AG10803 (cell line): ENCODE data around the gene CAPN10.
A peak's percentile ranks its signal among the peaks of the same experiment; 100 is the strongest.

Experiments used
- DNase-seq: peaks from one replicate; pipeline ENCODE4 v3.0.0; 2010; ENCODE audit warnings: low read depth
- H3K4me3 ChIP-seq: 2 replicates; pipeline ENCODE4 v1.5.1; 2011; ENCODE audit warnings: mild to moderate bottlenecking, low read length, control low read depth
- TF ChIP-seq, protein P1 (sequence below): conservative IDR thresholded peaks from 2 replicates; pipeline ENCODE4 v1.5.1; 2011; ENCODE audit warnings: mild to moderate bottlenecking, low read length, control low read depth, inconsistent platforms

CAPN10 gene

DNA sequence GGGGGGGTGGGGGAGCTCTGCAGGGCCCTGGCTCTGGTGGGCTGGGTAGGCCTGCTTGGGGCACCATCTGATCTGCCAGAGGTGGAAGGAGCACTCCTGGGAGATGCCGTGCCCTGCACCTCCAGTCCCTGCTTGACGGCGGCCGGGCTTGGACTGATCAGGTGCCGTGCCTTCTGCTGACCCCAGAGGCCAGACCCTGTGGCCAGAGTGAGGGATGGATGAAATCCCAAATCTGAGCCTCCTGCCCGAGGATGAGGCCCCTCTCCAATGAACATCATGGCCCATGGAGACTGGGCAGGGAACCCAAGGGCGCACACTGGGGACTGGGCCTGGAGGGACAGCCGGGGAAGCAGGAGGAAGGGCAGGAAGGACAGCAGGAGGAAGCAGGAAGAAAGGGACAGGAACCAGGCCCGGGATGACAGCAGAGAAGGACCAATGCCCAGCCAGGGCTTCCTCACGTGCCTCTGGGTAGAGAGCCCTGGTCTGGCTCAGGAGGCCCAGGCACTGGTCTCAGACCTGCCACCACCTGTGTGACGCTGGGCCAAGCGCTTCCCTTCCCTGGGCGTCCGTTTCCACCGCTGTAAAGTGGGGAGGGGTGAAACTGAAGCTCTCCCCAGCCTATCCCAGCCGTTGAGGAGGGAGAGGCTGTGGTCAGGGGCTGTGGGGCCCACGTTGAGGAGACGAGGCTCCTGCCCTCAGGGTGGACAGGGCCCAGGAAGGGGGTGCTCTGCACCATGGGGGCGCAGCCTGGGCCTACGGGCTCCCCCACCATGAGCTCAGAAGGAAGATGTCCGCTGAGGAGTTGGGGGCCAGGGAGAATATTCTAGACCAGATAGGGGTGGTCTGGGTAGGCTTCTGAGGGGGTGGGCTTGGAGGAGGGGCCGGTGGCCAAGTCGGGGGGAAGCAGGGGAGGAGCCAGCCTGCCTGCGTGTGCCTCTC lies 37.7 kb downstream of the CAPN10 start:
- TF ChIP-seq, protein P1, sequence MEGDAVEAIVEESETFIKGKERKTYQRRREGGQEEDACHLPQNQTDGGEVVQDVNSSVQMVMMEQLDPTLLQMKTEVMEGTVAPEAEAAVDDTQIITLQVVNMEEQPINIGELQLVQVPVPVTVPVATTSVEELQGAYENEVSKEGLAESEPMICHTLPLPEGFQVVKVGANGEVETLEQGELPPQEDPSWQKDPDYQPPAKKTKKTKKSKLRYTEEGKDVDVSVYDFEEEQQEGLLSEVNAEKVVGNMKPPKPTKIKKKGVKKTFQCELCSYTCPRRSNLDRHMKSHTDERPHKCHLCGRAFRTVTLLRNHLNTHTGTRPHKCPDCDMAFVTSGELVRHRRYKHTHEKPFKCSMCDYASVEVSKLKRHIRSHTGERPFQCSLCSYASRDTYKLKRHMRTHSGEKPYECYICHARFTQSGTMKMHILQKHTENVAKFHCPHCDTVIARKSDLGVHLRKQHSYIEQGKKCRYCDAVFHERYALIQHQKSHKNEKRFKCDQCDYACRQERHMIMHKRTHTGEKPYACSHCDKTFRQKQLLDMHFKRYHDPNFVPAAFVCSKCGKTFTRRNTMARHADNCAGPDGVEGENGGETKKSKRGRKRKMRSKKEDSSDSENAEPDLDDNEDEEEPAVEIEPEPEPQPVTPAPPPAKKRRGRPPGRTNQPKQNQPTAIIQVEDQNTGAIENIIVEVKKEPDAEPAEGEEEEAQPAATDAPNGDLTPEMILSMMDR, result no peak
- no peak overlapping the region for H3K4me3 ChIP-seq
- no peak for DNase-seq

DNA sequence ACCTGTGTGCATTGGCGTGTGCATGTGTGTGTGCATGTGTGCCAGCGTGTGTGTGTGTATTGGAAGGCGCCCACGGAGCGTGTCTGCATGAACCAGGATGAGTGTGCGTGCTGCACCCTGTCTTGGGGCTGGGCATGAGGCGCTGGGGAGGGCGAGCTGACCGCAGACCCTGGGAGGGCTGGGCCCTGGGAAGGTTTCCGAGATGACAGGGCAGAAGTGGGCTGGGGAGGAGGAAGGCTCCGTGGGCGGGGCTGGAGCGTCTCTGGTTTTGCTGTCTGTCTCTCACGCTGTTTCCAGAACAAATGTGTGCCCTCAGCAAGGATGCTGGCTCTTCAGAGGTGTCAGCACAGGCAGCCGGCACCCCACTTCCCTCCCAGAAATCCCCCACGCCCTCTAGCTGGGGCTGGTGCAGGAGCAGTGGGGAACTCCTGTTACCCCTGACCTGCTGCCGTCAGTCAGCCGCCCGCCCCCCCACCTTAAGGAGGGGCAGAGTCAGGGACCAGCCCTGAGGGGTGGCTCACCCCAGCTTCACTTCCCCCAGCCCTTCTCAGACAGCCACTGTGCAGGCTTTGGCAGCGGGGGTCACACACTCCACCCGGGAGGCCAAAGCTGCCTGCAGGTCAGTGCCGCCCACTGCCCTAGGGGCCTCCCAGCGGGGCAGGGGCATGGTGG lies 38.6 kb downstream of the CAPN10 start, which contains the start of gene GPR35:
GPR35 (plus strand) TSS at position 531 of the 672 bp plus-strand sequence. CDS start 4,473 bp downstream, outside the sequence.
- DNase-seq, result peak; percentile 76
- TF ChIP-seq, protein P1, result no peak
- no peak within 1 kb of the TSS for H3K4me3 ChIP-seq

DNA sequence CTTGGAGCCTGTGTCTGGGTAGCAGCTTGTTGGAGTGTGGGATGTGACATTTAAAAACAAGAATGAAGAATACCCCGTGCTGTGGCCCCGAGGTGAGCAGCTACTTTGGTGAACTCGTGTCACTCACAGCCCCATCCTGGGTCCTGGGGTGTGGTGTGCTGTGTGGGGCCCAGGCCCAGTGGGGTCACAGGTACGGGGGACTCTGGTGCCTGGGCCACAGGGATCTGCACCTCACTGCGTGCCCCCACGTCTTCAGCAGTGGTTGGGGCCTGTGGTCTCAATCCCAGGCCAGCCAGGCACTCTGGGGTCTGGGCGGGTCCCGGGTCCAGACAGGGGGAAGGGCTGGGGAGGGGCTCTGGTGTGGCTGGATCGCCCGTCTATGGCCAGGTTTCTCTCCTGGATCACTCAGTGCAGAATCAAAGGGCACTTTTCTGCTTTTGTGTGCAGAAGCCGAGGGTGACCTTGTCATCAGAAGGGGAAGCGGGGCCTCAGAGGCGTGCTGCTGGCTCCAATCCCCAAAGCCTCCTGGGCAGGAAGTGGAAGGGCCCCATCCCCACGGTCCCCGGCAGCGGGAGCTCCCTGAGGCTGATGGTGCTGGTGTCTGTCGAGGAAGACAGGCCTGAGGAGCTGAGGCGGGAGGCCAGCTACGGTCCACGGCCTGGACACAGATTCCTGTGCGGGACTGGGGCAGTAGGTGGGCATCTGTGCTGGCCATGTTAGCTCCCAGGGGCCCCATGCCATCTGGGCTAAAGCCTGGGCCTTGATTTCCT lies 40.2 kb downstream of the CAPN10 start:
- TF ChIP-seq, protein P1, result no peak
- DNase-seq, result no peak
- H3K4me3 ChIP-seq, result no peak overlapping the region

DNA sequence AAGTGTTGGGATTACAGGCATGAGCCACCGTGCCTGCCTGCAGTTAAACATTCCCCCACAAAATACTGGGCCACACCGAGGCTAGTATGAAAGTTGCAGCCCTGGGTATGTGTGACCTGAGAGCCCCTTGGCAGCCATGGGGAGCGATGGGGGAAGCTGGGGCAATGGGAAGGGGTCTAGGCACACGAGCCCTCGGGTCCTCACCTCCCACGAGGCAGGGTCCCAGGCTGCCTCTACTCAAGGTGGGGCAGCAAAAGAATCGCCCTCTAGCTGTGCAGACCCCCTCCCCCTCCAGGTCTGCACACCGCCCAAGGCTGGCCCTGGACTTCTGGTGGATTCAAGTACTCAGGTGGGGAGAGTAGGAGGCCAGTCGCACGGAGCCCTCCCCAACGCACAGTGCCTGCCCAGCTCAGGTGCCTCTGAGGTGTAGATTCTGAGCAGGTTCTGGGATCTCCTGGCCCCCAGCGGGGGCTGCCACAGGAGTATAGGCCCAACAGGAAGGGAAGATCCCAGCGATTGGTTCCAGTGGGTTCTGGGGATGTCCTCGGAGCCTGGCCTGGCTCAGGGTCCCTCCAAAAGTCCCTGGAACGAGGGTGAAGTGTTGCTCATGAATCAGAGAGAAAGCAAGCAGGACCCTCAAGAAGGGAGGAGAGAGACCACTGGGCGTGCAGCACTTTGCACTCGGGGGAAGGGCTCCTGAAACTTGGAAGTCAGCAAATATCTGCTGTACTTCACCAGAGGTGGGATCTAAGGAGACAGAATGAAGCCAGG lies 41.4 kb downstream of the CAPN10 start:
- TF ChIP-seq, protein P1, result no peak

DNA sequence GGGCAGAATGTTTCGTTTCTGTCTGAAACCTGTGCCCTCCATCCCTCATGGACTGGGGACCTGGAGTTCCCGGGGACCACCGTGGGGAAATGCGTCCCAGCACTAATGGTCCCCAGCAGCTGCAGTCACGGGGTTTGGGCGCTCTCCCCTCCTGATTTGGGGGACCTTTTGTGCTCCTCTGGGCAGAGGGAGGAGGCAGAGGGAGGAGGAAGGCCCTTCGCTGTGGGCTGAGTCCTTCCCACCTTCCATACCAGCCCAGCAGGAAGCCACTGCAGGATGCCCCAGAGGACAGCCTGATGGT lies 41.9 kb downstream of the CAPN10 start:
- no peak for DNase-seq
- H3K4me3 ChIP-seq, result no peak overlapping the region
- TF ChIP-seq, protein P1, result no peak

More for the DNA sequence above, 41.4 kb downstream of the CAPN10 start:
- no peak overlapping the region for H3K4me3 ChIP-seq
- DNase-seq, result no peak

DNA sequence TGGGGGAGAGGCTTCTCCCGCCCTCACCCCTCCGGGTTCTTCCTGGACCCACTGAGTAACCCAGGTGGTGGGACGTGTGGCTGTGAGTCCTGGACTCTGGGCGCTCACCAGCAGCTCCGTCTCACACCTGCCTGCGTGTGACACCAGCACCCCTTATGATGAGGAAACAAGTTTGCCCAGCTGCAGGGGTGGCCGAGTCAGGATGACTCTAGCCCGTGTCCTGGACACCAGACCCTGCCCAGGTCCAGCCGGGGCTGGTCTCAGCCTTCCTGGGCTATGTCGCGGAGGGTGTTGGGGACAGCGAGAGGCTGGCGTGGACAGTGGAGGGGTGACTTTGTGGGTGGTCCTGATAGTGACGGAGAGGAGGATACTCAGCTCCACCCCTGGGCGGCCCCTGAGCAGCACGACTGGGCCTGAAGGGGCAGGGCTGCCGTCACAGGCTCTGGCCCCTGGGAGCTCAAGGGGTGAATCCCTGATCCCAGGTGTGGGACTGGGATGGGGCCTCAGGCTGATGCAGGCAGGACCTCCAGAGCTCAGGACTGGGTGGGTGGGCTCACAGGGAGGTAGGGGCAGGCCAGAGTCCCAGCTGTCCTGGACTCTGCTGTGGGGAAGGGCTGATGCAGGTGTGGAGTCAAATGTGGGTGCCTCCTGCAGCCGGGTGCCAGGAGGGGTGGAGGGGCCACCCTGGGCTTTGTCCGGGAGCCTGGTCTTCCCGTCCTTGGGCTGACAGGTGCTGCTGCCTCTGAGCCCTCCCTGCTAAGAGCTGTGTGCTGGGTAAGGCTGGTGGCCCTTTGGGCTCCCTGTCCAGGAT lies 42.5 kb downstream of the CAPN10 start:
- no peak for DNase-seq
- TF ChIP-seq, protein P1, result no peak
- no peak overlapping the region for H3K4me3 ChIP-seq
